ENCODE results near the gene CACNB1.

CACNB1 gene

GRCh38 chr17:39197380-39198185 lies at the start of gene CACNB1:
TSS of gene CACNB1 (minus strand) at chr17:39197669. CDS start at chr17:39197495, 174 bp downstream.
- DNase-seq = peak; percentile 34

- DNase-seq = no peak
Measured at GRCh38 chr17:39246274-39246673, 48.8 kb upstream of the CACNB1 start.

- DNase-seq = peak; percentile 69
Measured at GRCh38 chr17:39244600-39245570, 47.4 kb upstream of the CACNB1 start.

- DNase-seq = no peak
Measured at GRCh38 chr17:39244016-39244599, 46.6 kb upstream of the CACNB1 start.

- no peak for DNase-seq
Measured at GRCh38 chr17:39243155-39243554, 45.7 kb upstream of the CACNB1 start.

GRCh38 chr17:39240631-39241030 lies 43.2 kb upstream of the CACNB1 start:
- no peak for DNase-seq

GRCh38 chr17:39239640-39240314 lies 42.3 kb upstream of the CACNB1 start:
- peak; percentile 44 for DNase-seq

- DNase-seq = peak; percentile 89
Measured at GRCh38 chr17:39238311-39238972, 41.0 kb upstream of the CACNB1 start.

GRCh38 chr17:39237586-39237985 lies 40.1 kb upstream of the CACNB1 start:
- no peak for DNase-seq

- peak; percentile 20 for DNase-seq
Measured at GRCh38 chr17:39236981-39237441, 39.5 kb upstream of the CACNB1 start.

GRCh38 chr17:39236450-39236927 lies 39.0 kb upstream of the CACNB1 start:
- no peak for DNase-seq

- peak; percentile 32 for DNase-seq
Measured at GRCh38 chr17:39235555-39236449, 38.3 kb upstream of the CACNB1 start.

- DNase-seq = no peak
Measured at GRCh38 chr17:39231591-39232551, 34.4 kb upstream of the CACNB1 start.

- DNase-seq = no peak
Measured at GRCh38 chr17:39231091-39231561, 33.7 kb upstream of the CACNB1 start.

GRCh38 chr17:39230361-39230760 lies 32.9 kb upstream of the CACNB1 start:
- DNase-seq = no peak

- no peak for DNase-seq
Measured at GRCh38 chr17:39229274-39229913, 31.9 kb upstream of the CACNB1 start.

GRCh38 chr17:39227364-39227919 lies 30.0 kb upstream of the CACNB1 start:
- DNase-seq = no peak

GRCh38 chr17:39225959-39226683 lies 28.7 kb upstream of the CACNB1 start:
- no peak for DNase-seq

All from NCI-H2029 (cell line).